Measurements from ENCODE around the gene RCOR2.

Gene RCOR2

GRCh38 chr11:63907808-63908530, 9.0 kb downstream of the RCOR2 start:
- DNase-seq (ENCODE audit: low read depth, low spot score), result no peak

DNA sequence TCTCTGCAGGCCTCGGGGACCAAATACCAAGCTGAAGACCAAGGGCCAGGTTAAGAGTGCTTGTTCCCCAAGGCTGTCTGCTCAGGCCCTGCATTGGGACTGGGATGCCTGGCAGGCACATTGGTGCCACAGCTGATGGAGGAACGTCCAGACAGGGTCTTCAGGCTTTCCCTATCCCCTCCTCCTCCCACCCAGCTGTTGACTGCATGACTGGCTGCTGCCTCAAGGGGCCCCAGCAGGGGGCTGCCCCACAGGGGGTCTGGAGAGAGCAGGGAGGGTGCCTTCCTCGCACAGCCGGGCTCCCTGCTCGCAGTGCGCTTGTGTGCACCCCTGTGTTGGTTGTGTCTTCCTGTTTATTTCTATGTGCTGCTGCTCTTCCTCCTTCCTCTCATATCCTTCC, 9.9 kb downstream of the RCOR2 start:
- DNase-seq (ENCODE audit: low read depth, low spot score), result no peak

DNA sequence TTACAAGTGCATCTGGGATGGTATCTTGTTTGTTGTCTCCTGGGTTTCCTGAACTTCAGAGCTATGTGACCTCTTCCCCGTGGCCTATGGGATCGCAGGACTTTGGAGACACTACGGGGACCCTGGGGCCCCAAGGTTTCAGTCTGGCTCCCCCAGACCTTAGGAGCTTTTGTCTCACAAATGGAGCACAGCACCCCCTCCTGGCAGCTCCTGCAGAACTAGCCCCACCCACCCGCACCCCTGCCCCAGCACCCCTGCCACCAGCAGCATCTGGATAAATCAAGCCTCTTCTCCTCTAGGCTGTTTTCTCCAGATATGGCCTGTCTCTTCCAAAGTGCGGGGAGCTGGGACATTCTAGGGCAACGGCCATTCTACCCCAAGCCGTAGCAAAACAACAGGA, 10.4 kb downstream of the RCOR2 start:
- peak; percentile 18 for DNase-seq (ENCODE audit: low read depth, low spot score)

- DNase-seq (ENCODE audit: low read depth, low spot score), result no peak
These were observed 10.9 kb downstream of the RCOR2 start for GRCh38 chr11:63906087-63906486.

DNA sequence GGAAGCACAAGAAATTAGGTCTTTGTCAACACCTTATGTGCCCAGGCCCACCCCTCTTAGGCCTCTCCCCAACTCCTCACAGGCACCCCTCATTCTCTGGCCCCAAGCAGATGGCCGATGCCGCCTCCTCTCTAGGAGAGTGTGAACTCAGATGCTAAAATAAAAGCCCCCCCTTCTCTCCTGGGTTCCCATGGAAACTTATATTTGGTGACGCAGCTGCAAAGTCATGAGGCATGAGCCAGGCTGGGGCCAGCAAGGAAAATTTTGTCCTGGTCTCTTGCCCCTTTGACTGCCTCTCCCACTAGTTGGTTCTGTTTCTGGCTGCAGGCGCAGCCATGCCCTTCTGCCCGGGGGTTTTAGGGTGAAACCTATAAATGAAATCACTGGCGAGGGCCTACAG, 11.8 kb downstream of the RCOR2 start:
- no peak for DNase-seq (ENCODE audit: low read depth, low spot score)

DNA sequence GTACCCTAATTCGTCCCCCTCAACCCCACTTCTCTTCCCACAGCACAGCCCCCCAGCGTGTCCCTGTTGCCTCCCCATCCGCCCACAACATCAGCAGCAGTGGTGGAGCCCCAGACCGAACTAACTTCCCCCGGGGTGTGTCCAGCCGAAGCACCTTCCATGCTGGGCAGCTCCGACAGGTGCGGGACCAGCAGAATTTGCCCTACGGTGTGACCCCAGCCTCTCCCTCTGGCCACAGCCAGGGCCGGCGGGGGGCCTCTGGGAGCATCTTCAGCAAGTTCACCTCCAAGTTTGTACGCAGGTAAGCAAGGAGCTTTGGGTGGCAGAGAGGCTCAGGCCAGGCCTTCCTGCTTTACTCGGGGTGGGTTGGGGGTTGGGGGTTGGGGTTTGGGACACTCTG, 12.2 kb downstream of the RCOR2 start:
- no peak for DNase-seq (ENCODE audit: low read depth, low spot score)

GRCh38 chr11:63903884-63904283, 13.1 kb downstream of the RCOR2 start:
- DNase-seq (ENCODE audit: low read depth, low spot score), result no peak

DNA sequence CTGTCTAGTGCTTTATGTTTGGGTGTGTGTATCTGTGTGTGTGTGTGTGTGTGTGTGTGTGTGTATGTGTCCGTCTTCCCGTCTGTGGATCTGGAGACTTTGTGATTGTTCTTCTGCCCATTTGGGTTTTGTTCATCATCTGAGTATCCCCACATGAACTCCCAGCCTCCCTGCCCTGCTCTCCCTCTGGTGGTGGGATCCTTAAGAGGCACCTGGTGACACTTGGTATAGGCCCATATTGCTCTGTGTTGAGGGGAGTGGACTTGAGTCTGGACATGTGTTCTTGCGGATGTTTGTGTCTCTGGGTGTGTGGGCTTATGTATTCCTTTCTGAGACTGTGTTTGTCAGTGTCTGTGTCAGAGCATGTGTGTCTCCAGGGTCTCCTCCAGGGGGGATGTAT, 15.3 kb downstream of the RCOR2 start:
- DNase-seq (ENCODE audit: low read depth, low spot score), result no peak

- DNase-seq (ENCODE audit: low read depth, low spot score), result no peak
These were observed 19.4 kb downstream of the RCOR2 start for GRCh38 chr11:63897459-63898146.

GRCh38 chr11:63896071-63896470, 20.9 kb downstream of the RCOR2 start:
- no peak for DNase-seq (ENCODE audit: low read depth, low spot score)

DNA sequence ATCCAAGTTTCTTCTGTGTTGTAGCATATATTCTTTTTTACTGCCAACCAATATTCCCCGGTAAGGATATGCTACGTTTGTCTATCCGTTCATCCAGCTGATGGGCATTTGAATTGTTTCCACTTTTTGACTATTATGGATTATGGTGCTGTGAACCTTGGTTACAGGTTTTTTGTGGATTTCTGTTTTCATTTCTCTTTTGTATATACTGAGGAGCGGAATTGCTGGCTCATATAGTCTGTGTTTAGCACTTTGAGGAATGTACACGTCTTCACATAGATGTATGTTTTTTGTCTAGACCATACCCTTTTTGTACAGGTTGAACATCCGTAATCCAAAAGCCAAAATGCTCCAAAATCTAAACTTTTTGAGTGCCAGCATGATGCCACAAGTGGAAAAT, 23.6 kb downstream of the RCOR2 start:
- no peak for DNase-seq (ENCODE audit: low read depth, low spot score)

DNA sequence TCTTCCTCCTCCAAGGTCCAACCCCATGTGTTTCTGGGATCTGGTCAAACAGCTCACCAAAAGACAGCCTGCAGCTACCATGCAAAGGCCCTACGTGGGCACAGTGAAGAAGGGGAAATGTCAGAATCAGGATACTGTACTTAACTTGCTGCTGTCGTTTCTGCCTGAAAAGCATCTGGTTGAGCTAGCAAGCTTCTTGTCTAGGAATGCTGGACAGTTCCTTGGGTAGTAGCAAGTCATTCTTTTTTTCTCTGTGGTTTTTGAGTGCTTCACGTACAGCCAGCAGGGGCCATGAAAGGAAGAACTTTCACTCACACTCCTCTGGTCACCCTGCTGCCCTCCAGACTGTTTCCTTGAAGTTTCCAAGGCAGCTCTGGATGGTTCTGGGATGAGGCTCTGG, 24.7 kb downstream of the RCOR2 start:
- DNase-seq (ENCODE audit: low read depth, low spot score), result no peak

- DNase-seq (ENCODE audit: low read depth, low spot score), result no peak
These were observed 26.6 kb downstream of the RCOR2 start for GRCh38 chr11:63890368-63890767.

DNA sequence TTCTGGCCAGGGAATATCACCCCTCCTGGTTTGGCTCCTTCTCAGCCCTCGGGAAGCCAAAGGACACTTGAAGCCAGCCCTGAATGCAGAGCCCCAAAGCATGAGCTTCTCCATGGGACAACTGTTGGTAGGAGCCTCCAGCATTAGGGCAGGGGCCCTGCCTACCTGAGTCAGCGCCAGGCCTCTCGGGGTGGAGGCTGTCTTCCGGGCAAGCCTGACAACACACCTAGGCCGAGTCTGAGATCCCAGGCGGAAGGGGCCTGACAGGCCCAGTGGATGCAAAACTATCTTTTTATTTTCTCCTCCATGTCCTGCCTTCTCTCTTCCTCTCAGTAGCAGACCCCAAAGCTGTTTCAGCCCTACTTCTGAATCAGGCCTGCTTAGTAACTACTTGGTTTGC, 27.6 kb downstream of the RCOR2 start:
- no peak for DNase-seq (ENCODE audit: low read depth, low spot score)

GRCh38 chr11:63888170-63889086, 28.5 kb downstream of the RCOR2 start:
- peak; percentile 39 for DNase-seq (ENCODE audit: low read depth, low spot score)

DNA sequence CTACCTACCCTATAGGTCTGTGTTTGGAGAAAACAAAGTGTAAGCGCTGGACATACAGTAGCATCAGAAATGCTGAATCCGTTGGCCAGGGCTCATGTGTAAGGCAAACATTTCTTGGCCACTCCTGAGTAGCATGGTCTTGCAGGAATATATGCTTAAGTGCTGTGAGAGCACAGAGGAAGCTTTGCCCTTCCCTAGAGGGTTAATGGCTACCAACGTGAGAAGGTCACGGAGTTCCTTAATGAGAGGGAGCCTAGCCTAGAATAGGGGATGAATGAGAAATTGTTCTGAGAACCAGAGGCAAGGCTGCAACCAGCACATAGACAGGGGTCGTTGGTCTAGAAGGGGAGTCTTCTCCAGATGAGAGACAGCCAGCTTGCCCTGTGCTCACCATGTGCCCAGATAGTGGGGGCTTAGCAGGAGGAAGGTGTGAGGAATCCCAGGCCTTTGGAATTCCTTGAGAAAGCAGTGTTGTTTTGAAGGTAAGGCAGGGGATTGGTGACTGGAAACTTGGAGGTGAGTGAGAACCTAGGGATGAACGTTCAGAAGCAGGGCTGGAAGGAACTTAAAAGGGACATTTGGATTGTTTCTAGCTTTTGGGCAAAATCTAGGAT, 29.5 kb downstream of the RCOR2 start:
- DNase-seq (ENCODE audit: low read depth, low spot score), result no peak

- no peak for DNase-seq (ENCODE audit: low read depth, low spot score)
These were observed 32.6 kb downstream of the RCOR2 start for GRCh38 chr11:63884196-63884932.

DNA sequence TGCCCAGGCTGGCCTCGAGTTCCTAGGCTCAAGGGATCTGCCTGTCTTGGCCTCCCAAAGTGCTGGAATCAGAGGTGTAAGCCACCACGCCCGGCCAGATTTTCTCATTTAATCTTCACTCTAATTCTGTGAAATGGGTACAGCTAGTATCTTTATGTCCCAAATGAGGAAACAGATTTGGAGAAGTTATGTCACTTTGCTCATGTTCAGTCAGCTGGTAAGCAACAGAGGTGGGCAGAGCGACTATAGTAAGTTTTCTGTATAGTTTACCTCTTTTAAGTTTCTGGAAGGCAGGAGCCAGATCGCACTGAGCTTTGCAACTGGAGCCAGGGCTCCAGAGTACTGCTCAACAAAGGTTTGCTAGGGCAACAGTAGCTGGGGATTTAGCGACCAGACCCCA, 33.2 kb downstream of the RCOR2 start:
- DNase-seq (ENCODE audit: low read depth, low spot score), result no peak

- no peak for DNase-seq (ENCODE audit: low read depth, low spot score)
These were observed 34.3 kb downstream of the RCOR2 start for GRCh38 chr11:63882555-63883242.

- DNase-seq (ENCODE audit: low read depth, low spot score), result no peak
These were observed 36.6 kb downstream of the RCOR2 start for GRCh38 chr11:63880403-63880790.

Data from activated CD4-positive, CD25-positive, alpha-beta regulatory T cell treated with anti-CD3 and anti-CD28 coated beads, Interleukin-2, amount 50 U/mL, for 16 hours (primary cell).